Ecto neural progenitor cell (in vitro differentiated cells): Measurements from ENCODE around the gene AKAP11.

Source experiments
- DNase-seq: peaks from one replicate; pipeline ENCODE4 v3.0.0-alpha.2; 2018; ENCODE audit warnings: low spot score

AKAP11 gene

DNA sequence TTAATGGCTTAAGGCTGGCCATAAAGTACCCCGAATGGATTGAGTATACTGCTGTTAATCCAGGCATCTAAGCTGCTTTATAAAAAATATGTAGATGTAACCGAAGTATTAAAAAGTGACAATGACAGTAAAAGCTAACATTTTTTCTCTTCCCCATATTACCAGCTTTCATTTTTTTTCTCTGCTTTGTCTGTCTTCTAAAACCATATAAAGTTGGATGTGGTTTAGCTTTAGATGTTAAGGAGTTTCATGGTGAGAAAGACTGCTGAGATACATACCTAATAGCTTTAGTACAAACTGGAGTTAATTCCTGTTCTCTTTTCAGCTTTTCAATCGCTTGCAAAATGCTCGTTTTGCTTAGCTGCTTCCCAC is 838 bp downstream of the AKAP11 start:
- DNase-seq, result no peak

GRCh38 chr13:42274386-42275097 is 2.6 kb downstream of the AKAP11 start:
- DNase-seq, result no peak

GRCh38 chr13:42275098-42275471 is 3.1 kb downstream of the AKAP11 start:
- no peak for DNase-seq

GRCh38 chr13:42275506-42275905 is 3.6 kb downstream of the AKAP11 start:
- no peak for DNase-seq

- no peak for DNase-seq
These were observed 4.7 kb downstream of the AKAP11 start for GRCh38 chr13:42276683-42277082.

- no peak for DNase-seq
These were observed 5.8 kb downstream of the AKAP11 start for GRCh38 chr13:42277618-42278276.

DNA sequence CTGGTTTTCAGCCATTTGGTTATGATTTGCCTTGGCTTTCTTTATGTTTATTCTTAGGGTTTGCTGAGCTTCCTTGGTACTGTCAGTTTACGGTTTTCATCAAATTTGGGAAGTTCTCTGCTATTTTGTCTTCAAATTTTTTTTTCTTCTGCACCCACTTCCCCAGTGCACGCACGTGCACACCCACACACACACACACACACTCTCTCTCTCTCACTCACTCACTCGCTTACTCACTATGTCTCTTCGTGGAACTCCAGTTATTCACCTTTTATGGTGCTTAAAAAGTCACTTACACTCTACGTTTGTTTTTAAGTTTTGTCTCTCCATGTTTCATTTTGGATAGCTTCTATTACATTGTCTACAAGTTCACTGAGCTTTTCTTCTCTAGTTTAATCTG is 7.1 kb downstream of the AKAP11 start:
- DNase-seq, result no peak

DNA sequence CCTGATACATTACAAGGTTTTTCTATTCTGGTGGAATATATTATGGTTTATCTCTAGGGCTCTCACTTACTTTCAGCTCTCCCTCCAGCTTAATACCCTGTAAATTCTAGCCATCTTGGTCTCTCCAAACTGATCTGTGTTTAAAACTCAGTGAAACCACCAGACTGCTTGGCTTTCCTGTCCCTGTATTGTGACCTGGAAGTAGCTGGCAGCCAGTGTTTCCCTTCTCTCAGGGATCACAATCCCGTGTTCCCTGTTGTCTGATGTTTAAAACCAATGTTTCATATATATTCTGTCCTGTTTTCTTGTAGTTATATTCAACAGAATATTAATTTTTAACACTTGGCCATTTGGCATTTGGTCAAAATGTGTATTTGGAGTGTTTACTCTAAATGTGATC is 8.0 kb downstream of the AKAP11 start:
- no peak for DNase-seq

DNA sequence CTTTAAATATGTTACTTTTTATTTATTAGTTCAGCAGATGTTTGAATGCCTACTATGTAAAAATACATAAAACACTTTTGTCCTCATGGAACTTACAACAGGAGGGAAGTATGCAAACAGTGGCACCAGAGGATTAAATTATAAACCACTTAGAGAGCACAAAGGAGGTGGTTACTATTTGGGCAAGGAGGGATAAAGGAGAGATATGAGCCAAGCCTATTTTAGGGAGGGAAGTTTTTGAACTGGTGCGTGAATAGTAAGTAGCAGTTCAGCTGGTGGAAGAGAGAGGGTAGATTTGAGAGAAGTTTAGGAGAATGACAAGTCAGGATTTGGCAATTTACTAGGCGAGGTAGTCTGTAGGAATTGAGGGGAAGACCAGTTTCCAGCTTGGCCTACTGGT is 8.6 kb downstream of the AKAP11 start:
- DNase-seq, result no peak

GRCh38 chr13:42283574-42283973 is 11.6 kb downstream of the AKAP11 start:
- DNase-seq, result no peak

- no peak for DNase-seq
These were observed 12.1 kb downstream of the AKAP11 start for GRCh38 chr13:42284068-42284467.

- DNase-seq, result no peak
These were observed 26.4 kb downstream of the AKAP11 start for GRCh38 chr13:42298392-42298791.

- no peak for DNase-seq
These were observed 33.6 kb downstream of the AKAP11 start for GRCh38 chr13:42305503-42305902.

DNA sequence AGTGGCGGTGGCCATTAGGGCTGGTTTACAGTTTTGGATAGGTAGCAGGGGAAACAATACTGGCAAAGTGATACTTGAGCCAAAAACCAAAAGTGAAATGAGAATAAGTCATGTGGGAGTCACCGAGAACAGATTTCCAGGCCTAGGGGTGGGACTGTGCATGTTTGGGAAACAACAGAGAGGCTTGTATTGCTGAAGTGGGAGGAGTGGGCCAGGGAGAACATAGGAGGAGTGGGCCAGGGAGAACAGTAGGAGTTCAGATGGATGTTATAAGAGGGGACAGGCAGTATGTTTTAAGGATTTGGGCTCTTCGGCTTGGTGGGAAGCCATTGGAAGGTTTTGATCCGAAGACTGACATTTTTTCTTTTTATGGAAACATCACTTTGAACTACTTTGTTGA is 35.5 kb downstream of the AKAP11 start:
- no peak for DNase-seq

DNA sequence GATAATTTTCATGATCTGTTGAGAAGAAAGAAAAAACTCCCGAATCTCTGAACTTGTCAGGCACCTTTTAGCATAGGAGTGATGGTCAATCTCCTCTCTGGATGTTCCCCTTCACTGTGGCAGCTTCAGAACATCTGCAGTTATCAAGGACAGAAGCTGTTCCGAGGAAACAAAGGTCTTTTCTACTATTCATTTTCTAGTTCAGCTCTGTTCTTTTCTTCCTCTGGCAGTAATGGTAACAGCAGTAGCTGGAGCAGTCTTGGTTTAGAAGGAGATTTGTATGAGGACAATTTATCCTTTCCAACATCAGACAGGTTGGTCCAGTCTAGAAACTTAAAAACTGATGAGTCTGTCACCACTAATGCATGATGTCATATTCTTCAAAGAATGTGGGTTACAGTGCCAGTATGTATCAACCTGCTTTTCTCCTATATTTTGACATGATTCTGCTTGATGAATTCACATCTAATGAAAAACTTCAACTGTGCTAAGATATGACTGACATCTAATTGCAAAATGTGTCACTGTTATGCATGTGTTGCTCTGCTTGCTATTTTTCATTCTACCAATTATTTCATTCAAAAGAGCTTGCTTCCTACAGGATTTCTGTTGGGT is 41.0 kb downstream of the AKAP11 start:
- no peak for DNase-seq

DNA sequence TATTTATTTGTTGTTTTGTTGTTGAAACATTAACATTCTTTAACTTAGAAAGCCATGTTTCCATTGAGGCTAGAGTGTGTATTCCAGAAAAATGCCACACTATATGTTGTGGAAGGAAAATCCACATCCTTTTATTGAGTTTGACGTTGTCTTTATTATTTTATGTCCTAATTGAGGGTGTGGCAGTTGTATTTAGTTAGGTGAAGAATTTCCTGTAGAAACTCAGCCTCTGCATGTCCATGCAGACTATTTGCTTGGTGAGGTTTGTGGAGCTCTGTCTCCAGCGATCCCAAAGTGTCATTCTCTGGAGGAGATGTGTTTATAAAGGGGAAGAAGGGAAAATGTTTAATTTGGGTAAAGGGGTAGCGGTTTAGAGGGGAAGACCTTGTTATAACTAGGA is 46.6 kb downstream of the AKAP11 start:
- no peak for DNase-seq

GRCh38 chr13:42320375-42320787 is 48.4 kb downstream of the AKAP11 start:
- DNase-seq, result no peak

DNA sequence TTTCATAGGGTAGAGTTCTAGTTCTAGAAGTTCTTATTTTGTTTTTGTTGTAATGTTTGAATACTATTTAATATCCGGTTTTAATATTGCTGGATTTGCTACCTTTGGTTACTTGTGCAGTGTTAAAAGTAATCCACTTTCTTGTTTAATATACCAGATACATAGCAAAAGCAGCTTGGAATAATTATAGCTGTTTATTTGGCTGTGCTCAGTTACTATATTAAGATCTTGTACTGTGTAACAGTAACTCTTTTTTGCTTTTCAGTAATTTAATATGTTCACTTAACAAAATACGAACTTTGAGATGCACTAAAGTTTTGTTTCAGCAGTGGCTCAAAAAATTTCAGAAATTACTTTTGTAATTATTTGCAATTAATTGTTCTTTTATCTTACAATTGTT is 50.9 kb downstream of the AKAP11 start:
- no peak for DNase-seq

GRCh38 chr13:42324704-42325103 is 52.8 kb downstream of the AKAP11 start:
- no peak for DNase-seq

DNA sequence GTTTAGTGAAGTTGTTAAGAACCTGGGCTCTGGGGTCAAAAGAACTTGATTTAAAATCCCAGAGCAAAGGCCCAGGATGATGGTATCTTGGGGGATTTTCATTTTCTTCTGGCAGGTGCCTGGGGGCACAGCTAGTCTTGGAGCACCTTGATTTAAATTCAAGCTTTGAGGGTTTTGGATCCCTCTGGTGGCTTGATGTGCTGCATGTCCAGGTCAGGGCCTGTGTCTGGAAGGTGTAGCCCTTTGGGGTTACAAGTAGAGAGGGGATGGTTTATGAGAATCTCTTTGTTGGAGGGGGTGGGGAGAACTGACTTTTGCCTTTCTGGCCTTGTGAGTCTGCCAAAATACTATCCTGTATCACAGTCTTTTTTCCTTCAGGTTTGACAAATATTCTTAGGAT is 55.8 kb downstream of the AKAP11 start:
- DNase-seq, result no peak

- no peak for DNase-seq
These were observed 56.7 kb downstream of the AKAP11 start for GRCh38 chr13:42328672-42329071.

GRCh38 chr13:42329239-42329638 is 57.3 kb downstream of the AKAP11 start:
- no peak for DNase-seq

GRCh38 chr13:42331009-42331408 is 59.1 kb downstream of the AKAP11 start:
- no peak for DNase-seq
